HG03354 (cell line): ENCODE data around the gene DHX34.
"Not testable (repeated sequence)": the region's sequence is repeated elsewhere in the genome, so short reads cannot be mapped to it uniquely, and the experiment has no call there.

Source experiments
- ATAC-seq: cut with Tn5 transposase; IDR thresholded peaks from one replicate; pipeline ENCODE4 v1.9.1; 2021; ENCODE audit warnings: mild to moderate bottlenecking; ENCODE audit not compliant: unreplicated experiment, poor library complexity, severe bottlenecking

DHX34 gene

DNA sequence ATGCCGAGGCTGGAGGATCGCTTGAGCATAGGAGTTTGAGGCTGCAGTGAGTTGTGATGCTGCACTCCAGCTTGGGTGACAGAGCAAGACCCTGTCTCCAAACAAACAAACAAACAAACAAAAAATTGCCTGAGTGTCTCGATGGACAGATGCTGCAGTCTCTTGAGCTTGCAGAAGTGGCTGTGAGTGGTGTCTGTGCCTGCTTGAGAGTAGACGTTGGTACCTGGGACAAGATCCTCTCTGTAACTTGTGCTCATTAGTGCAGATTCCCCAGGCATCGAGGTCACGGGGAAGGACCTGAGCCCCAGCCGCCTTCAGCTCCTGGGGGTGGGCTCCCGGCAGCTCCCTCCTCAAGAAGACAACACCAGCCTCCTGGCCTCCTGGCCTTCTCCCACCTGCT is 25.7 kb upstream of the DHX34 start:
- no peak for ATAC-seq

DNA sequence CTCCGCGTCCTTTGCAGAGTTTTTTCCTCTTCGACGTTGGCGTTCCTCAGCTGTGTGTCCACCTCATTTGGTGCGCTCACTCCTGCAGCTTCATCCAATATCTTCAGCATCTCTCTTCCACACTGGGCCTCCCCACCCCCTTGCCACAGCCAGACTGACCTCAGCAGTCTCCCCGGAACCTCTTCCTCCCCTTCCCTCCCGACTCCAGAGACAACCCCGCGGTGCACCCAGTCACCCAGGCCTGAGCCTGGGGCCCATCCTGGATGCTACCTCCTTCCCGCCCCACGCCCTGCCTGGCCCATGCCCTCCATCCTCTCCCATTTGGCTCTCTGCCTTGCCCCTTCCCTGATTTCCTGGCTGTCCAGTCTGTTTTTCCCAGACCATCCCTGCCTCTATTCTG is 25.2 kb upstream of the DHX34 start:
- ATAC-seq, result no peak

DNA sequence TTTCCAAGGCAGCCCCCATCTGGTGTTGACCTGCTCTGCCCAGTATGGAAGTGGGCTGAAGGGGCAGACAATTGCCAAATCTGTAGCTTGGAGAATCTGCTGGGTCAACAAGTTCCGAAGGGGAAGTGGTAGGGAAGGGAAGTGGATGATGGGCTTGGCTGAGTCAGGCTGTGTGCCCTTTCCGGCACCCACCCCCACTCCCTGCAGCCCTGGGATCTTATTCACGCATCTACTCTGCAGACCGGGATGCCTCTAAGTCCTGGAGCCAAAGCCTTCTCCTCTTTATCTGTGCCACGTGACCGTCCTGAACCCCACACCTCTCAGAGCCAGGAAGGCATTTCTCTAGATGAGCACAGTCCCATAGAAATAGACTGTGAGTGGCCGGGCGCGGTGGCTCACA is 24.6 kb upstream of the DHX34 start:
- ATAC-seq, result no peak

DNA sequence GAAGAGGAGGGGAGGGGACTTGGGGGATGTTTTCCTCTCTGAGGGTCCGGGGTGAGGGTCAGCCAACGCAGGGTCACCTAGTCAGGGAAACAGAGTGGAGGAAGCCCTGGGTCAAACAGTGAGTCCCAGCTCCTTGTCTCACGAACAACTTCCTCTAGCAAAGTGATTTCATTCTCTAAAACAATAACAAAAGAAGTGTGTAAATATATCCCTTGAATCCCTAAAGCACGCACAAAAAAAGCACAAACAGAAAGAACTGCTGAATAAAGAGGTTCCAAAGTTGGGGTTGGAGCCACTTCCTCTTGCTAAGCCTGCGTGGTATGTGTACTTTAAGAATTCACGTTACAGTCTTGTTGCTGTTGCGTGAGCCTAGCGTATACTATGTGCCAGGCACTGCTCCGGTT is 18.6 kb upstream of the DHX34 start:
- no peak for ATAC-seq

DNA sequence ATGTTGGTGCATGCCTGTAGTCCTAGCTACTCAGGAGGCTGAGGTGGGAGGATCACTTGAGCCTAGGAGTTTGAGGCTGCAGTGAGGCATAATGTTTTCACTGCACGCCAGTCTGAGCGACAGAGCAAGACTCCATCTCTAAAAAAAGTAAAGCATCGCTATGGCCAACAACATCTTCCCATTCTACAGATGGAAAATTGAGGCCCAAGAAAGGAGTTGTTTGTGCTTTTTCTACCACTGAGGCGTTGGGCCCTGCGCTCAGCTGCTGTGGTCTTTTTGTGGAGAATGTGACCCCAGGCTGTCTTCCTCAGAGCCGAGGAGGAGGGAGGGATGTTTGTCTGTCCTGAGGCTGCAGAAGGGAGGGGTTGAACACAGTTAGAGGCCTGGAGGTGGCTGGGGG is 17.6 kb upstream of the DHX34 start:
- ATAC-seq, result no peak

DNA sequence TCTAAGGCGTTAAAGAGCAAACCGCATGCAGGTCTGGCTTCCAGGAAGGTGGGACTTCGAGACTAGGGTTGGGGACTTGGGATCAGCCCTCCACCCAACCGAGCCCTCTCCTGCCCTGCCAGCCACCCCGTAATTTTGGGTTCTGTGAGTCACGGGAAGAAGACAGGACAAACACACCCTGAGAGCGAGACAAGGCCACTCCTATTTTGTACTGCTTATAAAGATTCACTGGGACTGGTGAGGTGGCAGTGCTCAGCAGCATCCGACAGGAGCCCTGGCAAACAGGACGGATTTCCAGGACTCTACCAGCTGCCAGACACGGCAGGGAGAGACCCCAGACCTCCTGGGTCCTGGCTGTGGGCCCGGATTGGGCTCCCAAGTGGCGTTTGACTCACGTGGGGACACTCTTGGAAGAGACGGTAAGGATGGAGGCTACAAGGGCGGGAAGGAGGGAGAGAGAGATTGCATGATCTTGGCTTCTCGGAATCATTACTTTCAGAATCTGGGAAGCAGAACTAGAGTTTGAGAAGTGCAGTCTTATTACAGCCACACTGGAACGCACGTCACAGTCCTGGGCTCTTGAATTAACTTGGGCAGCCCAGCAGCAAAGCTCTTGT is 17.1 kb upstream of the DHX34 start, which contains the start of gene C5AR2:
TSS of gene C5AR2 (plus strand) at position 245 of the 617 bp plus-strand sequence. CDS start 8,625 bp downstream, outside the sequence.
- no peak for ATAC-seq

DNA sequence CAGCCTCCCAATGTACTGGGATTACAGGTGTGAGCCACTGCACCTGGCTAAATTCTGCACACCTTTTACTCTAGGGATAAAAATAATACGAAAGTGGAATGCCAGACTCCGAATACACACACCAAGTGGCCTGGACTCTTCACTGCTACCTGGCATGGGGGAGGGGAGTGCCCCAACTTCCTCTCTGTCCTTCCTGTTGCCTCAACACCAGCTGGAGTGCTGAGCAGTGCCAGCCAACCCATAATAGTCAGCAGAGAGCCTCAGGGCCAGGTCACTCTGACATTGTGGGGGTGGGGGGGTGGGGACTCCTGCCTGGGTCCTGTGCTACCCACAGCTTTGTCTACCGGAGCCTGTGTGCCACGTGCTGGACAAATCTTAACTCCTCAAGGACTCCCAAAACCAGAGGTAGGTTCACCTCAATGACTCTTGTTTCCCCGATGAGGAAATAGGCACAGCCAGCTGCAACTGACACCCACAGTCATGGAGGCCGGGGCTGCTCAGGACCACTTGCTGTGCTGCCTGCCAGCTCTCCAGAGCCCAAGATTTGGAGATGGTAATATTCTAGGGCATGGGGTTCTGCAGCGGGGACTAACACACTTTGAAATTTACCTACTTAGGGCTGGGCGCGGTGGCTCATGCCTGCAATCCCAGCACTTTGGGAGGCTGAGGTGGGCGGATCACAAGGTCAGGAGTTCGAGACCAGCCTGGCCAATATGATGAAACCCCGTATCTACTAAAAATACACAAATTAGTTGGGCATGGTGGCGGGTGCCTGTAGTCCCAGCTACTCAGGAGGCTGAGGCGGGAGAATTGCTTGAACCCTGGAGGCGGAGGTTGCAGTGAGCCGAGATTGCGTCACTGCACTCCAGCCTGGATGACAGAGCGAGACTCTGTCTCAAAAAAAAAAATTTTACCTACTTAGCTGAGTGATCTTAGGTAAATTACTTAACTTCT is 12.1 kb upstream of the DHX34 start:
- not testable (repeated sequence) for ATAC-seq

DNA sequence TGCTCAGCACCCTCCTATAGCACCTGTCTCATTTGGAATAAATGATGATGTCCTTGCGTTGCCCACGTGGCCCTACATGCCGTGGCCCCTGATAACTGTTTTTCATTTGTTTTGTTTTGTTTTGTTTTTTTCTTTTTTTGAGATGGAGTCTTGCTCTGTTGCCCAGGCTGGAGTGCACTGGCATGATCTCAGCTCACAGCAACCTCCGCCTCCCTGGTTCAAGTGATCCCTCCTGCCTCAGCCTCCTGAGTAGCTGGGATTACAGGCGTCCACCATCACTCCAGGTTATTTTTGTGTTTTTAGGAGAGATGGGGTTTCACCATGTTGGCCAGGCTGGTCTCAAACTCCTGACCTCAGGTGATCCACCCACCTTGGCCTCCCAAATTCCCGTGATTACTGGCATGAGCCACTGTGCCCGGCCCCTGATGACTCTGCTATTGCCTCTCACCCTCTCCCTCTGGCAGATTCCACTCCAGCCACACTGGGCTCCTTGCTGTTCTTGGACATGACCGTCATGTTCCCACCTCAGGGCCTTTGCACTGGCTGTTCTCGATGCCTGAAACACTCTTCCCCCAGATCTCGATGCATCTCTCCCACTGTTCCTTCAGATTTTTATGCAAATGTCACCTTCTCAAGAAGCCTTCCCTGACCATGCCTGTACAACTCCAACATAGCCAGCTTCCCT is 9.8 kb upstream of the DHX34 start:
- ATAC-seq, result no peak

DNA sequence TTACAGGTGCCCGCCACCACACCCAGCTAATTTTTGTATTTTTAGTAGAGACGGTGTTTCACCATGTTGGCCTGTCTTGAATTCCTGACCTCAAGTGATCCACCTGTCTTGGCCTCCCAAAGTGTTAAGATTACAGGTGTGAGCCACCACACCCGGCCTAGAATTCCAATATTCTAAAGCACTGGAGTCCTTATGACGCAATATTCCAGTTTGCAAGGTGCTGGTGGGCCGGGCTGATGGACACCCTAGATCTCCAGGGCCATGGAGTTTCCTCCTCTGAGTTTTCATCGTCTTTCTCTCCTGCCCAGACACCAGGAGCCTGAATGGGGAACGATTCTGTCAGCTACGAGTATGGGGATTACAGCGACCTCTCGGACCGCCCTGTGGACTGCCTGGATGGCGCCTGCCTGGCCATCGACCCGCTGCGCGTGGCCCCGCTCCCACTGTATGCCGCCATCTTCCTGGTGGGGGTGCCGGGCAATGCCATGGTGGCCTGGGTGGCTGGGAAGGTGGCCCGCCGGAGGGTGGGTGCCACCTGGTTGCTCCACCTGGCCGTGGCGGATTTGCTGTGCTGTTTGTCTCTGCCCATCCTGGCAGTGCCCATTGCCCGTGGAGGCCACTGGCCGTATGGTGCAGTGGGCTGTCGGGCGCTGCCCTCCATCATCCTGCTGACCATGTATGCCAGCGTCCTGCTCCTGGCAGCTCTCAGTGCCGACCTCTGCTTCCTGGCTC is 8.5 kb upstream of the DHX34 start:
- ATAC-seq, result no peak

DNA sequence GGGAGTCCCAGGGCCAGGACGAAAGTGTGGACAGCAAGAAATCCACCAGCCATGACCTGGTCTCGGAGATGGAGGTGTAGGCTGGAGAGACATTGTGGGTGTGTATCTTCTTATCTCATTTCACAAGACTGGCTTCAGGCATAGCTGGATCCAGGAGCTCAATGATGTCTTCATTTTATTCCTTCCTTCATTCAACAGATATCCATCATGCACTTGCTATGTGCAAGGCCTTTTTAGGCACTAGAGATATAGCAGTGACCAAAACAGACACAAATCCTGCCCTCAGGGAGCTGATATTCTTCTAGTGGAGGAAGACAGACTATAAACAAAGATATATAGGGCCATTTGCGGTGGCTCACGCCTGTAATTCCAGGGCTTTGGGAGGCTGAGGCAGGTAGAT is 7.4 kb upstream of the DHX34 start:
- ATAC-seq, result no peak

DNA sequence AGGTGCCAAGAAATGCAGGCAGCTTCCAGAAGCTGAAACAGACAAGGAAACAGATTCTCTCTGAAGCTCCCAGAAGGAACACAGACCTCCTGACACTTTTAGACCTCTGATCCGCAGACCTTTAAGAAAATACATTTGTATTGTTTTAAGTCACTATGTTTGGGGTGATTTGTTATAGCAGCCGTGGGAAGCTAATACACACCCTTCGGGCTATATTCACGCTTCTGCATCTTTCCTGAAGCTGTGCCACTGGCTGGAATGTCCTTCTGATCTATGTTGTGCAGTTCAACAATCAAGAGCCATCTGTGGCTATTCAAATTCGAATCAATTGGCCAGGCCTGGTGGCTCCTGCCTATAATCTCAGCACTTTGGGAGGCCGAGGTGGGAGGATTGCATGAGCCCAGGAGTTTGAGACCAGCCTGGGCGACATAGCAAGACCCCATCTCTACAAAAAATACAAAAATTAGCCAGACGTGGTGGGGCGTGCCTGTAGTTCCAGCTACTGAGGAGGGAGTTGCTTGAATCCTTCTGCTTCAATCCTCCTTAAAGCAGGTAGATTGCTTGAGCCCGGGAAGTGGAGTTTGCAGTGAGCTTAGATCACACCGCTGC is 5.8 kb upstream of the DHX34 start:
- no peak for ATAC-seq

DNA sequence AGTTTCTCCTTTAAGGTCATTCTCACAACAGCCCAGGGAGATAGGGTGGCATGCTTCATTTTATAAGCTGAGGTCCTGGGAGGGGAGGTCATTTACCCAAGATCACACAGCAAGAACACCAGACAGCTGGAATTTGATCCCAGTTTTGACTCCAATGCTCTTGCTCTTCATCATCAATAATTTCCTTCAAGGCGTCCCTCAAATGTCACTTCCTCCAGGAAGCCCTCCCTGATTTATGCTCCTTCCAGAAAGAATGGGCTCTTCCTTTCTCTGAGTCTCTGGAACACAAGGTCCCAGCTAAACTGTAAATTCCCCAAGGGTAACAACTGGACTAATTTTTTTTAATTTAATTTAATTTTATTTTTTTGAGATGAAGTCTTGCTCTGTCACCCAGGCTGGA is 4.7 kb upstream of the DHX34 start:
- no peak for ATAC-seq

DNA sequence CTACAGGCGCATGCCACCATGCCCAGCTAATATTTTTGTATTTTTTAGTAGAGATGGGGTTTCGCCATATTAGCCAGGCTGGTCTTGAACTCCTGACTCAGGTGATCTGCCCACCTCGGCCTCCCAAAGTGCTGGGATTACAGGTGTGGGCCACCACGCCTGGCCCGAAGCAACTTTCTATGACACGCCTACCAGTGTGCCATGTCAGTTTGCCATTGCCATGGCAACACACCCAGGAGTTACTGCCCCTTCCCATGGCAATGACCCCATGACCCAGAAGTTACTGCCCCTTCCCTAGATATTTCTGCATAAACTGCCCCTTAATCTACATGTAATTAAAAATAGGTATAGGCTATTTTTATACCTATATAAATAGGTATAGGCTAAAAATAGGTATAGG is 3.1 kb upstream of the DHX34 start:
- not testable (repeated sequence) for ATAC-seq

DNA sequence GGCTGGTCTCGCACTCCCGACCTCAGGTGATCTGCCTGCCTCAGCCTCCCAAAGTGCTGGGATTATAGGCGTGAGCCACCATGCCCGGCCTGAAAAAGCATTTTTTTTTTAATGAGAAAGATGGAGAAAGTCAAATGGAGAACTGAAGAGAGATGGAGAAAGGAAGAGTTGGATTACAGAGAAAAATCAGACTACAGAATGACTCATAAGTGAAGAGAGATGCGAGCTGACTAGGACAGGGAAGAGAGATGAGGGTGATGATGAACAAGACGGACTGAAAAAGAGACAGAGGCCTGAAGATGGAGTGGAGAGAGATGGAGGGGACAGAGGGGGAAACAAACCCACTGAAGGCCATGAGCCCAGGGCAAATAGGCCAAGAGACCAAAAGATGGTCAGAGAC is 1.5 kb downstream of the DHX34 start:
- no peak for ATAC-seq

DNA sequence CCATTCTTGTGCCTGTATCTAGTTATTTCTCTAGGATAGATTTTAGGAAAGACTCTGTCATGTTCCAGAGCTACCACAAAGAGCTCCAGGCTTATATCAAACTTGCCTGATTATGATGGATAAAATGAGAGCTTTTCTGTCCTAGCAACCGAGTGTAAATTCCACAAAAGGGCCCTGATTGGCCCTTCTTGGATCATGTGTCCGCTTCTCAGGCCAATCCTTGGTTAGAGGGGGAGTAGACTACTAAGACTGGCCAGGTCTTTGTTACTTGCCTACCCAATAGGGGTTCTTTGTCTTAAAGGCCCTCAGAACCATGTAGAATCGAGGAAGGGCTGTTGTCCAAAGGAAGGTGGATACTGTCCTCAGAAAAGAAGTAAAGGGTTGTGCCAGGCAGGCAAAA is 2.4 kb downstream of the DHX34 start:
- ATAC-seq, result no peak

DNA sequence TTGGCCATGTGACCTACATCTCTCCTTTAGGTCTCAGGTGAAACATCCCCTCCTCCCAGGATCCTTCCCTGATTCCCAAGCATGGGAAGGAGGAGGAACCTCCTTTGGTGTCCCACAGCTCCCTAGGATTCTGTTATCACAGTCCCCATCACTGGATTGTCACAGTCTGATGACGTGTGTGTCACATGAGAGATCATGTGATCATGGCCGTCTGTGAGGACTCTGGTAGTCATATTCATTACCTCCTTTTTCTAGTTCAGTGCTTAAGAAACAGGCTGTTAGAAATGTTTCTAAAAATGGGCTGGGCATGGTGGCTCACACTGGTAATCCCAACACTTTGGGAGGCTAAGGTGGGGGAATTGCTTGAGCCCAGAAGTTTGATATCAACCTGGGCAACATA is 3.0 kb downstream of the DHX34 start:
- ATAC-seq, result no peak

DNA sequence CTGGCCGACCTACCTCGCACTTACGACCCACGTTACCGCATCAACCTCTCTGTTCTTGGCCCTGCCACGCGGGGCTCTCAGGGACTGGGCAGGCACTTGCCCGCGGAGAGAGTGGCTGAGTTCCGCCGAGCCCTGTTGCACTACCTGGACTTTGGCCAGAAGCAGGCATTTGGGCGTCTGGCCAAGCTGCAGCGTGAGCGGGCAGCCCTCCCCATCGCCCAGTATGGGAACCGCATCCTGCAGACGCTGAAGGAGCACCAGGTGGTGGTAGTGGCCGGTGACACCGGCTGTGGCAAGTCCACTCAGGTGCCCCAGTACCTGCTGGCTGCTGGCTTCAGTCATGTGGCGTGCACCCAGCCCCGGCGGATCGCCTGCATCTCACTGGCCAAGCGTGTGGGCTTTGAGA is 4.2 kb downstream of the DHX34 start:
- ATAC-seq, result no peak

DNA sequence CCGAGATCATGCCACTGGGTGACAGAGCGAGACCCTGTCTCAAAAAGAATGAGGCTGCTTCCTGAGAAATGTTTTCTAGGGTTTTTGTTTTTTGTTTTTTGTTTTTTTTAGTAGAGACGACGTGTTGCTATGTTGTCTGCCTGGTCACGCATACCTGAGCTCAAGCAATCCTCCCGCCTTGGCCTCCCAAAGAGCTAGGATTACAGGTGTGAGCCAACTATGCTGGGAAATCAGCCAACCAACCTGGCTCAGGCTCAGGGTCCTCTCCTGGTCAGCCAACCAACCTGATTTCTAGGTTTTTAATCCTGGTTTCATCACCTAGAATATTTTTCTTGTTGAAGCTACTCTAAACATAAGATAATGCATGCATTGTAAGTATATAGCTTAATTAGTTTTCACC is 7.8 kb downstream of the DHX34 start:
- no peak for ATAC-seq

DNA sequence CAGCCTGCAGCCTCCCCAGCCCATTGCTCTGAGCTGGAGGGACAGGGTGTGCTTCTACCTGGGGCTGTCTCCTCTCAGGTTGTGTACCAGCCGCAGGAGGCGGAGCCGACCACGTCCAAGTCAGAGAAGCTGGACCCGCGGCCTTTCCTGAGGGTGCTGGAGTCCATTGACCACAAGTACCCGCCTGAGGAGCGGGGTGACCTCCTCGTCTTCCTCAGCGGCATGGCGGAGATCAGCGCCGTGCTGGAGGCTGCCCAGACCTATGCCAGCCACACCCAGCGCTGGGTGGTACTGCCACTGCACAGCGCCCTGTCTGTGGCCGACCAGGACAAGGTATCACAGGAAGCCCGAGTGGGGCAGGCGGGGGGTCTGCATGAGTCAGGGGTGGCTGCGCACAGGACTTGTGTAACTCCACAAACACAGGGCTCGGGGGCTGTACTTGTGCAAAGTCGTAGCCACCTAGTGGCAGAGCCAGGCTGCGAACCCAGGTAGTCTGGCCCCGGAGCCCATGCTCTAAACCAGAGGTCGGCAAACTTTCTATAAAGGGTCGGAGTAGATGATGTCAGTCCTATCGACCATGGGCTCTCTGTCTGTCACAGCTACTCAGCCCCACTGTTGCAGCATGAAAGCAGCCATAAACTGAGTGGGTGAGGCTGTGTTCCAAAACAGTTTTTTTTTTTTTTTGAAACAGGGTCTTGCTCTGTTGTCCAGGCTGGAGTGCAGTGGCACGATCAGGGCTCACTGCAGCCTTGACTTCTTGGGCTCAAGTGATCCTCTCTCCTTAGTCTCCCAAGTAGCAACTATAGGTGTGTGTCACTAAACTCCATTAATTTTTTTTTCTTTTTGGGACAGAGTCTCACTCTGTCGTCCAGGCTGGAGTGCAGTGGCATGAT is 8.9 kb downstream of the DHX34 start:
- ATAC-seq, result no peak
